Measurements from ENCODE around the gene KRTAP16-1. TPM values are rescaled to one million over a fixed set of nuclear protein-coding genes. Genes with fewer than 3 reads are reported as not detected.

KRTAP16-1 gene
- total and polyA plus RNA-seq, 10 of the 15 experiments (the other 5 are each of a cell fraction or from before 2014, with no cell fraction given) = 0.23 TPM; not detected in 9

GRCh38 chr17:41318231-41318630, 9.1 kb upstream of the KRTAP16-1 start (continued):
- TF ChIP-seq IKZF2 (IDR thresholded peaks at IDR 0.05) (no peak), SUZ12 (IDR thresholded peaks at IDR 0.05; ENCODE audit: unreplicated experiment) (no peak), SP1 (IDR thresholded peaks at IDR 0.05; ENCODE audit: low read depth, low read length) (no peak)
- TF ChIP-seq, protein P1, sequence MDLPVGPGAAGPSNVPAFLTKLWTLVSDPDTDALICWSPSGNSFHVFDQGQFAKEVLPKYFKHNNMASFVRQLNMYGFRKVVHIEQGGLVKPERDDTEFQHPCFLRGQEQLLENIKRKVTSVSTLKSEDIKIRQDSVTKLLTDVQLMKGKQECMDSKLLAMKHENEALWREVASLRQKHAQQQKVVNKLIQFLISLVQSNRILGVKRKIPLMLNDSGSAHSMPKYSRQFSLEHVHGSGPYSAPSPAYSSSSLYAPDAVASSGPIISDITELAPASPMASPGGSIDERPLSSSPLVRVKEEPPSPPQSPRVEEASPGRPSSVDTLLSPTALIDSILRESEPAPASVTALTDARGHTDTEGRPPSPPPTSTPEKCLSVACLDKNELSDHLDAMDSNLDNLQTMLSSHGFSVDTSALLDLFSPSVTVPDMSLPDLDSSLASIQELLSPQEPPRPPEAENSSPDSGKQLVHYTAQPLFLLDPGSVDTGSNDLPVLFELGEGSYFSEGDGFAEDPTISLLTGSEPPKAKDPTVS (IDR thresholded peaks at IDR 0.05; ENCODE audit: low read depth, low read length) = no peak

- ChIA-PET SMC1A (ENCODE audit: uncharacterized antibody, unreplicated experiment) (no interaction called here), CTCF (no interaction called here), RAD21 (ENCODE audit: unreplicated experiment) (no interaction called here), POLR2A (interaction anchor here (0.6 kb wide), 1 partner anchor 11 kb away, joined by 3 read pairs; no protein-coding TSS in a partner anchor)
- FAIRE-seq (no peak), DNase-seq (ENCODE audit: low read depth, low spot score) (no peak), ATAC-seq (no peak)
- intact Hi-C loops (cut with micrococcal nuclease; ENCODE audit: unreplicated experiment) = no loop called here
- Histone ChIP-seq H3K9me3 (replicated peaks; ENCODE audit: control insufficient read depth, insufficient read depth, low read length) (no peaks in the 10 kb centered on the region; the same call in 2 of the 3 replicates), H3K27me3 (replicated peaks in 1 of 2; ENCODE audit: control insufficient read depth in 2 of 2, insufficient read depth in 2 of 2, low read length in 1 of 2) (no peaks in the 10 kb centered on the region), H3K27ac (ENCODE audit: control insufficient read depth, insufficient read depth) (no peak overlapping the region), H2AFZ (ENCODE audit: control insufficient read depth, low read depth, low read length) (no peak overlapping the region), H3K4me1 (ENCODE audit: control insufficient read depth, insufficient read depth, low read length) (no peaks in the 10 kb centered on the region), H3K36me3 (ENCODE audit: control insufficient read depth in 2 of 2, insufficient read depth in 2 of 2, low read length in 1 of 2) (no peaks in the 10 kb centered on the region), H4K20me1 (ENCODE audit: control insufficient read depth, insufficient read depth) (no peaks in the 10 kb centered on the region), H3K4me2 (ENCODE audit: control insufficient read depth, insufficient read depth) (no peak overlapping the region), H3K79me2 (ENCODE audit: control insufficient read depth, insufficient read depth, low read length) (no peaks in the 10 kb centered on the region), H3K9ac (ENCODE audit: control insufficient read depth, insufficient read depth, low read length) (no peak overlapping the region), H3K4me3 (no peak overlapping the region)
- in situ Hi-C loops (cut with MboI) = no loop called here
- WGBS (ENCODE audit: insufficient coverage, insufficient replicate concordance, low lambda C conversion rate, missing lambda C conversion rate) = 30% methylated on average over 17 of the region's 17 CpGs
- no TSS peak for BruUV-seq (replicated peaks)
- TF ChIP-seq SMAD5 (IDR thresholded peaks at IDR 0.05; ENCODE audit: low read depth) (no peak), CBX3 (IDR thresholded peaks at IDR 0.05; ENCODE audit: borderline replicate concordance, low read depth) (no peak), STAT3 (IDR thresholded peaks at IDR 0.05; ENCODE audit: low read depth, low read length) (no peak), LARP7 (IDR thresholded peaks at IDR 0.05) (no peak), EP300 (IDR thresholded peaks at IDR 0.05; ENCODE audit: borderline replicate concordance in 1 of 2, control insufficient read depth in 1 of 2, low read depth in 2 of 2, low read length in 2 of 2) (no peak), MTA3 (IDR thresholded peaks at IDR 0.05; ENCODE audit: borderline replicate concordance, low read length) (no peak)
- TF ChIP-seq, protein P2, sequence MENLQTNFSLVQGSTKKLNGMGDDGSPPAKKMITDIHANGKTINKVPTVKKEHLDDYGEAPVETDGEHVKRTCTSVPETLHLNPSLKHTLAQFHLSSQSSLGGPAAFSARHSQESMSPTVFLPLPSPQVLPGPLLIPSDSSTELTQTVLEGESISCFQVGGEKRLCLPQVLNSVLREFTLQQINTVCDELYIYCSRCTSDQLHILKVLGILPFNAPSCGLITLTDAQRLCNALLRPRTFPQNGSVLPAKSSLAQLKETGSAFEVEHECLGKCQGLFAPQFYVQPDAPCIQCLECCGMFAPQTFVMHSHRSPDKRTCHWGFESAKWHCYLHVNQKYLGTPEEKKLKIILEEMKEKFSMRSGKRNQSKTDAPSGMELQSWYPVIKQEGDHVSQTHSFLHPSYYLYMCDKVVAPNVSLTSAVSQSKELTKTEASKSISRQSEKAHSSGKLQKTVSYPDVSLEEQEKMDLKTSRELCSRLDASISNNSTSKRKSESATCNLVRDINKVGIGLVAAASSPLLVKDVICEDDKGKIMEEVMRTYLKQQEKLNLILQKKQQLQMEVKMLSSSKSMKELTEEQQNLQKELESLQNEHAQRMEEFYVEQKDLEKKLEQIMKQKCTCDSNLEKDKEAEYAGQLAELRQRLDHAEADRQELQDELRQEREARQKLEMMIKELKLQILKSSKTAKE (IDR thresholded peaks at IDR 0.05; ENCODE audit: low read depth, poor library complexity, severe bottlenecking) = no peak
These were observed 6.8 kb upstream of the KRTAP16-1 start for GRCh38 chr17:41315814-41316445.
